ENCODE results near the gene POLR2J.
"Not testable (repeated sequence)": the region's sequence is repeated elsewhere in the genome, so short reads cannot be mapped to it uniquely, and the experiment has no call there.

Gene POLR2J

GRCh38 chr7:102494473-102495149 is 15.9 kb upstream of the POLR2J start:
- DNase-seq: not testable (repeated sequence)

- DNase-seq: not testable (repeated sequence)
Measured at GRCh38 chr7:102494026-102494425, 15.3 kb upstream of the POLR2J start.

- DNase-seq: not testable (repeated sequence)
Measured at GRCh38 chr7:102493220-102493935, 14.7 kb upstream of the POLR2J start.

GRCh38 chr7:102490529-102491075 is 11.9 kb upstream of the POLR2J start:
- not testable (repeated sequence) for DNase-seq

GRCh38 chr7:102484317-102484716 is 5.6 kb upstream of the POLR2J start:
- DNase-seq: not testable (repeated sequence)

GRCh38 chr7:102481962-102482361 is 3.2 kb upstream of the POLR2J start:
- DNase-seq: not testable (repeated sequence)

- DNase-seq: not testable (repeated sequence)
Measured at GRCh38 chr7:102479982-102480637, 1.4 kb upstream of the POLR2J start.

- not testable (repeated sequence) for DNase-seq
Measured at GRCh38 chr7:102479209-102479584, 475 bp upstream of the POLR2J start.

GRCh38 chr7:102474736-102475435 is 3.8 kb downstream of the POLR2J start:
- not testable (repeated sequence) for DNase-seq

GRCh38 chr7:102474116-102474515 is 4.6 kb downstream of the POLR2J start:
- DNase-seq: not testable (repeated sequence)

- no peak for DNase-seq
Measured at GRCh38 chr7:102473271-102473991, 5.3 kb downstream of the POLR2J start.

GRCh38 chr7:102472126-102473041 is 6.3 kb downstream of the POLR2J start:
- no peak for DNase-seq

- DNase-seq: no peak
Measured at GRCh38 chr7:102471791-102472125, 7.0 kb downstream of the POLR2J start.

GRCh38 chr7:102469972-102470825 is 8.5 kb downstream of the POLR2J start:
- no peak for DNase-seq

GRCh38 chr7:102469351-102469971 is 9.3 kb downstream of the POLR2J start:
- DNase-seq: no peak

- DNase-seq: no peak
Measured at GRCh38 chr7:102468478-102469350, 10.0 kb downstream of the POLR2J start.

GRCh38 chr7:102467581-102468477 is 10.9 kb downstream of the POLR2J start:
- no peak for DNase-seq

- no peak for DNase-seq
Measured at GRCh38 chr7:102466097-102466496, 12.6 kb downstream of the POLR2J start.

All from NCI-H2171 treated with DMSO at 0.1 percent for 48 hours (cell line).